Neural progenitor cell (in vitro differentiated cells): ENCODE results near the gene CSE1L. TPM values are rescaled to one million over a fixed set of nuclear protein-coding genes. Genes with fewer than 3 reads are reported as not detected.
"Not testable (repeated sequence)": the region's sequence is repeated elsewhere in the genome, so short reads cannot be mapped to it uniquely, and the experiment has no call there.

Experiments used
- DNase-seq: peaks from one replicate; pipeline ENCODE4 v3.0.0-alpha.2; 2016; ENCODE audit warnings: low spot score
- H2AFZ ChIP-seq: fragments of 200-600 bp; sonication (generic); replicated peaks from 2 replicates; pipeline ENCODE4 v1.6.1; 2016; ENCODE audit warnings: antibody characterized with exemption
- H3F3A ChIP-seq: fragments of 200-600 bp; sonication (generic); 2 replicates; pipeline ENCODE4 v1.6.1; 2016; ENCODE audit warnings: antibody characterized with exemption, low read depth
- H3K27ac ChIP-seq: fragments of 200-600 bp; sonication (generic); 2 replicates; pipeline ENCODE4 v1.5.1; 2016; ENCODE audit warnings: mild to moderate bottlenecking
- H3K27me3 ChIP-seq: fragments of 200-600 bp; sonication (generic); 2 replicates; pipeline ENCODE4 v1.6.1; 2016; ENCODE audit warnings: mild to moderate bottlenecking, moderate library complexity
- H3K36me3 ChIP-seq: fragments of 200-600 bp; sonication (generic); 2 replicates; pipeline ENCODE4 v1.5.1; 2016
- H3K4me1 ChIP-seq: fragments of 200-600 bp; sonication (generic); 2 replicates; pipeline ENCODE4 v1.6.1; 2016; ENCODE audit warnings: mixed run types
- H3K4me2 ChIP-seq: fragments of 200-600 bp; sonication (generic); 2 replicates; pipeline ENCODE4 v1.6.1; 2016
- H3K4me3 ChIP-seq: fragments of 200-600 bp; sonication (generic); 2 replicates; pipeline ENCODE4 v1.5.1; 2016
- H3K79me2 ChIP-seq: fragments of 200-600 bp; sonication (generic); 2 replicates; pipeline ENCODE4 v1.6.1; 2016; ENCODE audit warnings: low read depth
- H3K9ac ChIP-seq: fragments of 200-600 bp; sonication (generic); 2 replicates; pipeline ENCODE4 v1.6.1; 2016
- H3K9me3 ChIP-seq: fragments of 200-600 bp; sonication (generic); 2 replicates; pipeline ENCODE4 v1.5.1; 2016; ENCODE audit warnings: low read depth
- H4K20me1 ChIP-seq: fragments of 200-600 bp; sonication (generic); 2 replicates; pipeline ENCODE4 v1.6.1; 2016; ENCODE audit warnings: low read depth
- H3K27ac Mint-ChIP-seq: 3 replicates; pipeline ENCODE4 v1.8.0; 2021; ENCODE audit warnings: mixed read lengths
- H3K27me3 Mint-ChIP-seq: 2 replicates; pipeline ENCODE4 v1.8.0; 2022; ENCODE audit warnings: low read depth, mild to moderate bottlenecking, inconsistent platforms, moderate library complexity, mixed read lengths; ENCODE audit not compliant: insufficient read depth
- H3K36me3 Mint-ChIP-seq: 3 replicates; pipeline ENCODE4 v1.8.0; 2021; ENCODE audit warnings: mixed read lengths
- H3K4me1 Mint-ChIP-seq: 3 replicates; pipeline ENCODE4 v1.8.0; 2021; ENCODE audit warnings: mixed read lengths
- H3K4me3 Mint-ChIP-seq: 3 replicates; pipeline ENCODE4 v1.8.0; 2021; ENCODE audit warnings: mild to moderate bottlenecking, moderate library complexity, mixed read lengths
- H3K9me3 Mint-ChIP-seq: 3 replicates; pipeline ENCODE4 v1.8.0; 2020; ENCODE audit warnings: mixed read lengths
- CTCF ChIP-seq: fragments of 200-600 bp; sonication (generic); IDR thresholded peaks from 2 replicates; pipeline ENCODE4 v1.5.1; 2017; ENCODE audit warnings: antibody characterized with exemption, mild to moderate bottlenecking
- EZH2 ChIP-seq: fragments of 200-600 bp; sonication (generic); IDR thresholded peaks from 2 replicates; pipeline ENCODE4 v1.6.1; 2017; ENCODE audit warnings: antibody characterized with exemption, mild to moderate bottlenecking, moderate library complexity
- EZH2phosphoT487 ChIP-seq: fragments of 200-600 bp; sonication (generic); IDR thresholded peaks from 2 replicates; pipeline ENCODE4 v1.6.1; 2017; ENCODE audit warnings: antibody characterized with exemption
- total RNA-seq: library from RNA; depleted of rRNA; stranded (reverse); fragments of >200 nt; gene quantifications from 2 replicates; pipeline ENCODE4 v1.2.3, GENCODE V29; 2015; ENCODE audit warnings: low replicate concordance

Gene CSE1L
- total RNA-seq, 1 donor from 2014 or later: 348 TPM

GRCh38 chr20:49103647-49104364 is 57.7 kb downstream of the CSE1L start:
- H3K4me1 ChIP-seq: peaks cover 15% of the 10 kb centered on the region
- Mint-ChIP-seq H3K4me1 (no peaks in the 10 kb centered on the region), H3K27ac (peak overlapping the region; percentile 50), H3K27me3 (no peaks in the 10 kb centered on the region), H3K4me3 (no peak overlapping the region), H3K9me3 (no peaks in the 10 kb centered on the region), H3K36me3 (peaks cover 37% of the 10 kb centered on the region)
- no peak overlapping the region for H3K4me3 ChIP-seq
- no peaks in the 10 kb centered on the region for H3K9me3 ChIP-seq
- H3K36me3 ChIP-seq: no peaks in the 10 kb centered on the region
- DNase-seq: no peak
- H4K20me1 ChIP-seq: peaks cover 30% of the 10 kb centered on the region
- no peak overlapping the region for H2AFZ ChIP-seq
- H3K79me2 ChIP-seq: peaks cover 25% of the 10 kb centered on the region
- H3K27ac ChIP-seq: peak overlapping the region; percentile 72
- peaks cover 47% of the 10 kb centered on the region for H3F3A ChIP-seq
- no peak for TF ChIP-seq EZH2
- TF ChIP-seq CTCF: no peak
- no peak for TF ChIP-seq EZH2phosphoT487
- H3K4me2 ChIP-seq: no peak overlapping the region
- no peaks in the 10 kb centered on the region for H3K27me3 ChIP-seq
- no peak overlapping the region for H3K9ac ChIP-seq

GRCh38 chr20:49104365-49104648 is 58.2 kb downstream of the CSE1L start:
- Histone ChIP-seq H3K4me2 (no peak overlapping the region), H3K9ac (no peak overlapping the region)

GRCh38 chr20:49104979-49105547 is 59.0 kb downstream of the CSE1L start:
- not testable (repeated sequence) for H3K27me3 Mint-ChIP-seq, H3K4me2 ChIP-seq, H3K27me3 ChIP-seq, H3K4me3 Mint-ChIP-seq, H2AFZ ChIP-seq, H3K4me1 Mint-ChIP-seq, H3K36me3 ChIP-seq, H3K9ac ChIP-seq, H3K27ac Mint-ChIP-seq, H3K4me3 ChIP-seq, DNase-seq, H3K9me3 ChIP-seq, H3K9me3 Mint-ChIP-seq, H3K27ac ChIP-seq
- H3K4me1 ChIP-seq: peaks cover 15% of the 10 kb centered on the region
- H3F3A ChIP-seq: peaks cover 39% of the 10 kb centered on the region
- H3K79me2 ChIP-seq: peaks cover 12% of the 10 kb centered on the region
- peaks cover 41% of the 10 kb centered on the region for H3K36me3 Mint-ChIP-seq
- H4K20me1 ChIP-seq: peaks cover 27% of the 10 kb centered on the region

More at GRCh38 chr20:49104365-49104648, 58.2 kb downstream of the CSE1L start:
- peak overlapping the region; percentile 25 for H3K27ac ChIP-seq
- DNase-seq: peak; percentile 67
- Mint-ChIP-seq H3K9me3 (no peaks in the 10 kb centered on the region), H3K27me3 (no peaks in the 10 kb centered on the region), H3K27ac (peak overlapping the region; percentile 50), H3K36me3 (peaks cover 38% of the 10 kb centered on the region), H3K4me1 (no peaks in the 10 kb centered on the region), H3K4me3 (no peak overlapping the region)
- H3F3A ChIP-seq: peaks cover 45% of the 10 kb centered on the region
- no peak for TF ChIP-seq EZH2phosphoT487
- no peak overlapping the region for H3K4me3 ChIP-seq
- no peaks in the 10 kb centered on the region for H3K36me3 ChIP-seq
- H3K79me2 ChIP-seq: peaks cover 20% of the 10 kb centered on the region
- no peaks in the 10 kb centered on the region for H3K9me3 ChIP-seq
- peaks cover 15% of the 10 kb centered on the region for H3K4me1 ChIP-seq
- H4K20me1 ChIP-seq: peaks cover 27% of the 10 kb centered on the region
- no peaks in the 10 kb centered on the region for H3K27me3 ChIP-seq
- no peak overlapping the region for H2AFZ ChIP-seq

GRCh38 chr20:49106328-49106727 is 60.2 kb downstream of the CSE1L start:
- H3K4me3 ChIP-seq: no peak overlapping the region
- H3K36me3 ChIP-seq: no peaks in the 10 kb centered on the region
- H3F3A ChIP-seq: peaks cover 40% of the 10 kb centered on the region
- Mint-ChIP-seq H3K27me3 (no peaks in the 10 kb centered on the region), H3K9me3 (no peaks in the 10 kb centered on the region), H3K4me3 (no peak overlapping the region), H3K27ac (no peak overlapping the region), H3K36me3 (peaks cover 44% of the 10 kb centered on the region), H3K4me1 (no peaks in the 10 kb centered on the region)
- no peak for DNase-seq
- H4K20me1 ChIP-seq: peaks cover 19% of the 10 kb centered on the region
- no peak overlapping the region for H3K4me2 ChIP-seq
- no peaks in the 10 kb centered on the region for H3K79me2 ChIP-seq
- no peaks in the 10 kb centered on the region for H3K9me3 ChIP-seq
- H3K27me3 ChIP-seq: no peaks in the 10 kb centered on the region
- TF ChIP-seq CTCF (no peak), EZH2phosphoT487 (no peak), EZH2 (no peak)
- H3K9ac ChIP-seq: no peak overlapping the region
- peak overlapping the region; percentile 63 for H3K27ac ChIP-seq
- peaks cover 15% of the 10 kb centered on the region for H3K4me1 ChIP-seq
- no peak overlapping the region for H2AFZ ChIP-seq
